ENCODE data around the gene RRP7A. TPM values are rescaled to one million over a fixed set of nuclear protein-coding genes. Genes with fewer than 3 reads are reported as not detected.
"Not testable (repeated sequence)": the region's sequence is repeated elsewhere in the genome, so short reads cannot be mapped to it uniquely, and the experiment has no call there.

RRP7A gene
- total and polyA plus RNA-seq, 5 experiments from 2014 or later, result 38.2 to 66.2 (median 57.4) TPM

DNA sequence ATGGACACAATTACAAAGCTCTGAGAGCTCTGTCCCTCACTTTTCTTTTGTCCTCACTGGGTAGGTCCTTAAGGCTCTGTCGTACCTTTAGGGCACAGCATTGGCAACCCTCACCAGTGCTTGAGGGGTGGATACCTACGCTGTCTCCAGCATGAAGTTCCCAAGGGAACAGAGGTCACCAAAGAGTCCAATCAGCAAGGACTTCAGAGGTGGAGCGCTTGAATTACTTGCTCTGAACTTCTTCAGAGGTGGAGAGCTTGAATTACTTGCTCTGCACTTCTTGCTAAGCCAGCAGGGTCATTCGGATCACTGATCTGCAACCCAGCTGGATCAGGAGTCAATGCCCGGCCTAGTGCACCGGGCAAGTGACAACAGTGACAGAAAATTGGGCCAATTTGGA lies 35.1 kb downstream of the RRP7A start:
- Mint-ChIP-seq H3K4me3 (no peak overlapping the region), H3K9me3 (no peaks in the 10 kb centered on the region), H3K27ac (no peak overlapping the region), H3K4me1 (peaks cover 0 to 3% (median 0%) of the 10 kb centered on the region in 4 donors), H3K27me3 (peaks cover 0 to 5% (median 0%) of the 10 kb centered on the region in 5 donors), H3K36me3 (no peaks in the 10 kb centered on the region)
- DNase-seq (no peak), ATAC-seq (no peak)
- POLR2A ChIA-PET, result no interaction called here

- POLR2A ChIA-PET, DNase-seq, H3K4me1 Mint-ChIP-seq, ATAC-seq, H3K4me3 Mint-ChIP-seq, H3K36me3 Mint-ChIP-seq, H3K9me3 Mint-ChIP-seq, H3K27me3 Mint-ChIP-seq: not testable (repeated sequence)
- H3K27ac Mint-ChIP-seq, result peak overlapping the region in 1 of 10 donors; percentile 13
Observed at GRCh38 chr22:42483610-42484223, 35.9 kb downstream of the RRP7A start.

- Mint-ChIP-seq H3K27me3 (peaks cover 0 to 3% (median 0%) of the 10 kb centered on the region in 5 donors), H3K27ac (no peak overlapping the region), H3K36me3 (no peaks in the 10 kb centered on the region), H3K4me1 (peaks cover 6 to 19% (median 14%) of the 10 kb centered on the region in 4 donors), H3K4me3 (no peak overlapping the region), H3K9me3 (no peaks in the 10 kb centered on the region)
- no peak for DNase-seq
- POLR2A ChIA-PET, result interaction anchor here (0.6 kb wide), 1 partner anchor 45 kb away, joined by 3 read pairs; no protein-coding TSS in a partner anchor
- no peak for ATAC-seq
Observed at GRCh38 chr22:42475122-42475521, 44.5 kb downstream of the RRP7A start.

DNA sequence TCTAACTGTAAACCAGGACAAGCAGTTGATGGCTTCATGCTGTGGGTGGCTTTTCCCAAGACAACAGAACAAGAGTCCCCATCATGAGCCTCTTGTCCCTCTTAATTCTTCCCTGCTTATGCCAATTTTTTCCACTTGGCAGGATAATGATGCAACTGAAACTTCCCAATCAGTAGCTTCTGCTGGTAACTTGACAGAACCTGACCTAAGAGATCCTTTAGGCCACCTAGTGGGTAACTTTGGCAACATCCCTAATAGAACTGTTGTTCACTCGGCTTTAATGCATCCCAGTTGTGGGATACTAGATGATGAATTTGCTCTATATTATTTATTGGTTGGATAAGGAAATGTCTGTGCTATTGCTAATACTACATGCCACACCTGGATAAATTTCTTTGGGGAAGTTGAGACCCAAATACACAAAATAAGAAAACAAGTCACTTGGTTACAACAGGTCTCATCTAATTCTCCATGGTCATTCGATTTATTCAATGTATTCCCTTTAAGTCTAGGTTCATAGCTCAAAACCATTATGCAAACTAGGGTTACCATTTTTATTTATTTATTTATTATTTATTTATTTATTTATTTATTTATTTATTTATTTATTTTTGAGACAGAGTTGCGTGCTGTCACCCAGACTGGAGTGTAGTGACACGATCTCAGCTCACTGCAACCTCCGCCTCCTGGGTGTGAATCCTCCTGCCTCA lies 46.0 kb downstream of the RRP7A start:
- Mint-ChIP-seq H3K27me3 (peaks cover 0 to 4% (median 0%) of the 10 kb centered on the region in 5 donors), H3K36me3 (no peaks in the 10 kb centered on the region), H3K4me1 (peaks cover 3 to 13% (median 11%) of the 10 kb centered on the region in 4 donors), H3K27ac (no peak overlapping the region), H3K4me3 (no peak overlapping the region), H3K9me3 (no peaks in the 10 kb centered on the region)
- POLR2A ChIA-PET, result no interaction called here
- DNase-seq (peak in 3 of 10 donors; percentile 13 to 30 (median 27)), ATAC-seq (peak; percentile 57 to 68)

DNA sequence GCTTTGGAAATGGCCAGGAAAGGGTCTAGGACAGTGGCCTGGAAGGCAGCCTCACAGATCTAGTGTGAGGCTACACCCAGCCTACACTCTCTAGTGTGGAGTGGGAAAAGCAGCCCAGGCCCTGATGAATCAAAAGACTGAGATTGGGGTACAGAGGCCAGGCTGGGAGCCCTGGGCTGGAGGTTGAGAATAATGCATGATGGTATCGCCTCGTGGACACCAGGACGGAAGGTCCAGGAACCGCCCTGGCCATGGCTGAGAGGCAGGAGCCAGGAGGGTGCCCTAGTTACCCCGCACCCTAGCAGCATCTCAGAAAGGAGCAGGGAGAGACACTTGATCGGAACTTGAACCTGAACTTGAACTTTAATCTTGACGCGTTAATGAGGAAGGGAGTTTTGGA lies 46.9 kb downstream of the RRP7A start:
- ATAC-seq (no peak), DNase-seq (no peak)
- Mint-ChIP-seq H3K4me3 (no peak overlapping the region), H3K4me1 (peaks cover 0 to 5% (median 2%) of the 10 kb centered on the region in 4 donors), H3K9me3 (no peaks in the 10 kb centered on the region), H3K36me3 (no peaks in the 10 kb centered on the region), H3K27me3 (peaks cover 0 to 8% (median 0%) of the 10 kb centered on the region in 5 donors), H3K27ac (peak overlapping the region in 1 of 10 donors; percentile 58)
- POLR2A ChIA-PET, result no interaction called here

- POLR2A ChIA-PET, result no interaction called here
- no peaks in the 10 kb centered on the region for H3K36me3 Mint-ChIP-seq
- peaks cover 0 to 5% (median 0%) of the 10 kb centered on the region in 4 donors for H3K4me1 Mint-ChIP-seq
- no peak overlapping the region for H3K27ac Mint-ChIP-seq
- ATAC-seq (no peak), DNase-seq (no peak)
- H3K9me3 Mint-ChIP-seq, result no peaks in the 10 kb centered on the region
- no peak overlapping the region for H3K4me3 Mint-ChIP-seq
- H3K27me3 Mint-ChIP-seq, result peaks cover 0 to 8% (median 0%) of the 10 kb centered on the region in 5 donors
Observed at GRCh38 chr22:42471441-42471840, 48.2 kb downstream of the RRP7A start.

DNA sequence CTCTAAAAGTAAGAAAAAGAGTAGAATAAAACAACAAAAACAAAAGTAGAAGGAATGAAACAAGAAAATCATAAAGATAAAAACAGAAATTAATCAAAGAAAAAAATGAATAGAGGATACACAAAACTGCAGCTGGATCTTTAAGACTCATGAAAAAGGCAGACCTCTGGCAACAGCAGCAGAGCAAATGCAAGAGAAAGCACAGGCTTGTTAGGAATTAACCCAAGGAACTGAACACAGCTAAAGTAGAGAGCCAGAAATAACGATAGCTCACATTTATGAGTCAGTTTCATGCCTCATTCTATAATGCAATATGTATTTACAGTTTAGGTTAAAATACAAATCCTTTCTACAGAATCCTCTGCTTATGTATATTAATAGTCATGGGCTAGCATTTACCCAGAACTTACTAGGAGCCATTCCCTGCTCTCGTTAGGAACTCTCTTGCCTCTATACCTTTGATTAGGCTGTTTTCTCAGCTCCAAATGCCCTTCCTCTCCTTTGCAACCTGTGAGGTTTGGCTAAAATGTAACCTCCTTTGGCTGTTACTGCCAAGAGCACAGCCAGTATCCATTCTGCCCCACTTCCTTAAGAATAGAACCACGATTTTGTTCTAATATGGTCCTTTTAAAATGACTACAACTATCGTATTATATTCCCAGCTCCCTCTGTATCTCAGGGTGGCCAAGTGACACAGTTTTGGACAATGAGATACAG lies 49.1 kb downstream of the RRP7A start:
- Mint-ChIP-seq H3K4me3 (no peak overlapping the region), H3K27me3 (peaks cover 0 to 8% (median 0%) of the 10 kb centered on the region in 5 donors), H3K27ac (no peak overlapping the region), H3K9me3 (no peaks in the 10 kb centered on the region), H3K4me1 (peaks cover 0 to 5% (median 0%) of the 10 kb centered on the region in 4 donors), H3K36me3 (no peaks in the 10 kb centered on the region)
- DNase-seq (no peak), ATAC-seq (no peak)
- POLR2A ChIA-PET, result interaction anchor here (0.7 kb wide), 1 partner anchor 1062 kb away, joined by 3 read pairs; no protein-coding TSS in a partner anchor

DNA sequence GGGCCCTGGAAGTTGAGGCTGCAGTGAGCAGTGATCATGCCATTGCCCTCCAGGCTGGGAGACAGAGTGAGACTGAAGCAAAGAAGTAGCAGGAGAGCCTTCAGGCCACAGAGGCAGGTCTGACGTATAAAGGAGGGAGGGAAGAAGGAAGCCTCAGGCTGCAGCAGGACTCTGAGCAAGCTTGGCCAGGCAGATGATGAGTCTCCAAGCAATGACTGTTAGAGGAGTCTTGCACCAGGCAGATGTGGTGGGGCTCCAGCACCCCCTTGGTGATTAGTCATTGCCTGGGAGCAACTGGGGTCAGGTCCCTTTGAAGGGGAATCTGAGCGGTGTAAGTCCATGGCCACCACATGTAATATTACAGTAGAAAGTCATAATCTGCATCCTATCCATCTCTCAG lies 50.8 kb downstream of the RRP7A start:
- H3K27ac Mint-ChIP-seq, result no peak overlapping the region
- DNase-seq (no peak), ATAC-seq (no peak)
- peaks cover 0 to 8% (median 0%) of the 10 kb centered on the region in 5 donors for H3K27me3 Mint-ChIP-seq
- no peaks in the 10 kb centered on the region for H3K9me3 Mint-ChIP-seq
- no peak overlapping the region for H3K4me3 Mint-ChIP-seq
- no peaks in the 10 kb centered on the region for H3K36me3 Mint-ChIP-seq
- POLR2A ChIA-PET, result no interaction called here
- peaks cover 0 to 5% (median 0%) of the 10 kb centered on the region in 4 donors for H3K4me1 Mint-ChIP-seq

GRCh38 chr22:42462016-42462415 lies 57.6 kb downstream of the RRP7A start:
- POLR2A ChIA-PET, result no interaction called here
- ATAC-seq (no peak), DNase-seq (no peak)
- Mint-ChIP-seq H3K36me3 (no peaks in the 10 kb centered on the region), H3K4me3 (no peak overlapping the region), H3K9me3 (no peaks in the 10 kb centered on the region), H3K27ac (peak overlapping the region in 1 of 10 donors; percentile 35), H3K27me3 (peaks cover 8 to 38% (median 13%) of the 10 kb centered on the region in 5 donors), H3K4me1 (peaks cover 0 to 2% (median 0%) of the 10 kb centered on the region in 4 donors)

DNA sequence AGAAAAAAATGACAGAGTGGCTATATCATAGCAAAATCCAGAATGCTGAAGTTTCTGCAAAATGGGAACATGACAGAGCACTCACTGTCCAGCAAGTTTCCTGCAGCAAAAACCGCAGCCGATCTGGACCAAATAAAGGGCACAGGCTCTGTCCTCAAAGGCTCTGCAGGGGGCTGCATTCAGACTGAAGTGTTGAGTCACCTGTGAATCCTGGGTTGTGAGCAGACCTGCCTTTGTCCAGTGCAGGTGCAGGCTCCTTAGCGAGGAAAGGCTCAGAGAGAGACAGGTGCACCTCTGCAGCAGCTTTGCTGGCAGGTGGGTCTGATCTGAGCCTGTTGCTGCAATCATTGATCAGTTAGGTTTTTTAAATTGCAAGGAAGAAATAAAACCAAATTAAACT lies 58.1 kb downstream of the RRP7A start:
- POLR2A ChIA-PET, result no interaction called here
- peaks cover 9 to 38% (median 13%) of the 10 kb centered on the region in 5 donors for H3K27me3 Mint-ChIP-seq

More for the DNA sequence above, 58.1 kb downstream of the RRP7A start:
- no peak overlapping the region for H3K4me3 Mint-ChIP-seq
- ATAC-seq (no peak), DNase-seq (no peak)
- no peak overlapping the region for H3K27ac Mint-ChIP-seq
- H3K36me3 Mint-ChIP-seq, result no peaks in the 10 kb centered on the region
- H3K4me1 Mint-ChIP-seq, result peaks cover 0 to 2% (median 0%) of the 10 kb centered on the region in 4 donors
- no peaks in the 10 kb centered on the region for H3K9me3 Mint-ChIP-seq

All from naive thymus-derived CD8-positive, alpha-beta T cell (primary cell).